ENCODE data around the gene ENGASE.
"Not testable (repeated sequence)": the region's sequence is repeated elsewhere in the genome, so short reads cannot be mapped to it uniquely, and the experiment has no call there.

The ENGASE gene

GRCh38 chr17:79074649-79075445 is at the start of gene ENGASE:
ENGASE (plus strand) TSS chr17:79074824; CDS start chr17:79074945, 121 bp downstream.
- peak; percentile 94 for DNase-seq

- no peak for DNase-seq
These were observed 49.5 kb upstream of the ENGASE start for GRCh38 chr17:79024901-79025737.

GRCh38 chr17:79026376-79027273 is 48.0 kb upstream of the ENGASE start:
- no peak for DNase-seq

- DNase-seq = no peak
These were observed 47.2 kb upstream of the ENGASE start for GRCh38 chr17:79027274-79027924.

- DNase-seq = no peak
These were observed 46.6 kb upstream of the ENGASE start for GRCh38 chr17:79027925-79028491.

- no peak for DNase-seq
These were observed 45.9 kb upstream of the ENGASE start for GRCh38 chr17:79028496-79029326.

- no peak for DNase-seq
These were observed 45.2 kb upstream of the ENGASE start for GRCh38 chr17:79029327-79030009.

- not testable (repeated sequence) for DNase-seq
These were observed 44.0 kb upstream of the ENGASE start for GRCh38 chr17:79030636-79031035.

- DNase-seq = no peak
These were observed 42.4 kb upstream of the ENGASE start for GRCh38 chr17:79031996-79032875.

- DNase-seq = no peak
These were observed 41.5 kb upstream of the ENGASE start for GRCh38 chr17:79033046-79033616.

- DNase-seq = no peak
These were observed 40.7 kb upstream of the ENGASE start for GRCh38 chr17:79033741-79034501.

- no peak for DNase-seq
These were observed 39.6 kb upstream of the ENGASE start for GRCh38 chr17:79034931-79035485.

- no peak for DNase-seq
These were observed 38.9 kb upstream of the ENGASE start for GRCh38 chr17:79035686-79036085.

GRCh38 chr17:79036181-79036580 is 38.4 kb upstream of the ENGASE start:
- no peak for DNase-seq

- no peak for DNase-seq
These were observed 38.0 kb upstream of the ENGASE start for GRCh38 chr17:79036596-79036995.

- DNase-seq = no peak
These were observed 36.0 kb upstream of the ENGASE start for GRCh38 chr17:79038545-79039135.

- DNase-seq = no peak
These were observed 35.5 kb upstream of the ENGASE start for GRCh38 chr17:79039171-79039570.
